Adrenal gland (tissue), 12 donors: Measurements from ENCODE around the gene DAZAP1. TPM values are rescaled to one million over a fixed set of nuclear protein-coding genes. Genes with fewer than 3 reads are reported as not detected.

Experiments
- DNase-seq, 7 donors: peaks; one replicate each; pipeline ENCODE4 v3.0.0-alpha.2; 2019 to 2020
- H3K27ac ChIP-seq, 5 donors: fragments of 200-600 bp; sonication (generic) in 4 of 5; 1 replicate in 3 of 5; 2 replicates in 2 of 5; pipeline versions ENCODE4 v1.5.1 to v1.8.0; 2016 to 2020; ENCODE audit warnings: mild to moderate bottlenecking in 1 of 5
- H3K27me3 ChIP-seq: fragments of 200-600 bp; 2 replicates; pipeline ENCODE4 v1.8.0; 2021
- H3K36me3 ChIP-seq, 2 donors: fragments of 200-600 bp; replicated peaks in 1 of 2; 1 replicate in 1 of 2; 2 replicates in 1 of 2; pipeline versions ENCODE4 v1.5.1 to v1.8.0; 2018 to 2022
- H3K4me1 ChIP-seq, 2 donors: fragments of 200-600 bp; replicated peaks in 1 of 2; 1 replicate in 1 of 2; 2 replicates in 1 of 2; pipeline versions ENCODE4 v1.5.1 to v1.8.0; 2018 to 2021
- H3K4me3 ChIP-seq, 4 donors: fragments of 200-600 bp; sonication (generic) in 3 of 4; one replicate each; pipeline ENCODE4 v1.5.1; 2016 to 2018
- H3K9me3 ChIP-seq, 3 donors: fragments of 200-600 bp; sonication (generic) in 1 of 3; replicated peaks in 1 of 3; 1 replicate in 2 of 3; 2 replicates in 1 of 3; pipeline versions ENCODE4 v1.5.1 to v1.8.0; 2016 to 2021
- CTCF ChIP-seq, 6 experiments: fragments of 450-650 bp in 4 of 6; fragments of 200-600 bp in 2 of 6; sonication (generic) in 1 of 6; IDR thresholded peaks; 1 replicate in 5 of 6; 2 replicates in 1 of 6; pipeline versions ENCODE4 v1.5.1 to v1.8.0; 2016 to 2021; ENCODE audit warnings: antibody characterized with exemption in 6 of 6, mild to moderate bottlenecking in 2 of 6, moderate library complexity in 1 of 6
- POLR2A ChIP-seq, 2 donors: fragments of 450-650 bp; IDR thresholded peaks; one replicate each; pipeline ENCODE4 v1.6.1; 2017; ENCODE audit warnings: antibody characterized with exemption in 2 of 2, mild to moderate bottlenecking in 2 of 2, moderate library complexity in 1 of 2
- WGBS, 4 donors: extraction: QIAGEN DNeasy Blood & Tissue Kit in 2 of 4; methylation state at CpG; one replicate each; pipeline versions ENCODE4 v1.1.5 to v1.1.7; 2013 to 2017; 5-methylcytosine and 5-hydroxymethylcytosine counted together
- intact Hi-C, 2 donors: fragments of 100-400 bp; cut with DNase I; formaldehyde crosslinking; loops; one replicate each; pipeline versions ENCODE4 v1.14.1 to v1.15.0; 2022 to 2023
- polyA plus RNA-seq, 3 donors: library from polyadenylated mRNA; stranded (reverse); fragments of 200-250 nt in 2 of 3; fragments of 350-450 nt in 1 of 3; fragmentation: Illumina TruSeq in 1 of 3; extraction: RNeasy Lipid Tissue Mini Kit (QIAGEN cat#74804) in 1 of 3; gene quantifications; one replicate each; pipeline ENCODE4 v1.2.3, GENCODE V29; 2013 to 2014
- total RNA-seq, 9 donors: library from RNA; depleted of rRNA in 4 of 9; stranded (reverse); fragments of >200 nt in 4 of 9; fragments of 120-200 nt in 1 of 9; fragmentation: NEBNext Ultra II Directional in 1 of 9; extraction: Animal tissue kit (Norgen Biotek cat#: 25700) in 1 of 9; gene quantifications; one replicate each; pipeline versions ENCODE4 v1.1.0 to v1.2.4, GENCODE V29; 2013 to 2023
- donor health status: healthy with polysubstance abuse.
- donor health status: Bipolar disorder and iron deficiency.
- donor health status: DM: yes; HTN: yes; CAD: no.
- donor health status: DM: no; HTN: no; CAD: no.
- donor health status: DM: no; HTN: no; CAD: no.
- donor health status: DM: yes; HTN: yes; CAD: no.

Gene DAZAP1
- total and polyA plus RNA-seq, 12 donors = 11.5 to 117 (median 53.1) TPM

DNA sequence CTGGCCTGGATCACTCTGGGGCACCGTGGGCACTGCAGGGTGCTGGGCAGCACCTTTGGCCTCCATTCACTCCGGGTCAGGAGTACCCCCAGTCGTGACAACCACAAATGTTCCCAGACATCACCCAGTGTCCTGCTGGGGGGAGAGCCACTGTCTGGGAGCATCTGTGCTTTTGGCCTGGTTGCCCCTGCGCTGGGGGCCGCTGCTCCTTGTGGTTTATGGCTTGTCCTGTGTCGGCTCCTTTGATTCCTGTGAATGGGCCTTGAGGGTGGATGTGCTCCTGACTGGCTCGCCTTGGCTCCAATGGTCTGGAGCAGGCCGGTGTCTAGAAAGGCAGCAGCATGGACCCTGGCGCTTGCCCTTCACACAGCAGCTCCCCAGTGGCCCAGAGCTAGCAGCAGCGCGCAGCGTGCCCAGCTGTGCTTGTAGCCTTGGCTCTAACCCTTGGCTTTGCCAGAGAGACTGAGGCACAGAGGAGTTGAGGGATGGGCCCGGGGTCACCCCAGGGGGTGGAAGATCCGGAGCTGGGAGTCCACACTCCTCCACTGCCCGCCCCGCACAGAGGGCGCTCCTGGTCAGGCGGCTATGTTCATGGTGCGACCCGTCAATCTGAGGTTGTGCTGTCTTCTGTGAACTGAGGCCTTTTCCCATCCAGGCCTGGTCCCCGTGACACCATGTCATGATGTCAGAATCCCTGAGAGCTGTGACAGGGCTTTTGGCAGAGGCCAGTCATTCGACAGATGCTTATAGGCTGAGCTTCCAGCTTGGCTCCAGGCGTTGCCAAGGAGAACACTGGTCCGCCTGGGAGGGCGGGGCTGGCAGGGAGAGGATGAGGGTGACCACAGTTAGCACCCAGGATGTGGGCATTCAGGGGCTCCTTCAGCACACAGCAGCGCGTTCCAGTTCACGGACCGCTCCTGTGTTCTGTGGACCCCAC lies 4.1 kb downstream of the DAZAP1 start:
- WGBS, 4 donors = 46 to 51% (median 50%) methylated on average over 10 to 29 of the region's 29 CpGs

DNA sequence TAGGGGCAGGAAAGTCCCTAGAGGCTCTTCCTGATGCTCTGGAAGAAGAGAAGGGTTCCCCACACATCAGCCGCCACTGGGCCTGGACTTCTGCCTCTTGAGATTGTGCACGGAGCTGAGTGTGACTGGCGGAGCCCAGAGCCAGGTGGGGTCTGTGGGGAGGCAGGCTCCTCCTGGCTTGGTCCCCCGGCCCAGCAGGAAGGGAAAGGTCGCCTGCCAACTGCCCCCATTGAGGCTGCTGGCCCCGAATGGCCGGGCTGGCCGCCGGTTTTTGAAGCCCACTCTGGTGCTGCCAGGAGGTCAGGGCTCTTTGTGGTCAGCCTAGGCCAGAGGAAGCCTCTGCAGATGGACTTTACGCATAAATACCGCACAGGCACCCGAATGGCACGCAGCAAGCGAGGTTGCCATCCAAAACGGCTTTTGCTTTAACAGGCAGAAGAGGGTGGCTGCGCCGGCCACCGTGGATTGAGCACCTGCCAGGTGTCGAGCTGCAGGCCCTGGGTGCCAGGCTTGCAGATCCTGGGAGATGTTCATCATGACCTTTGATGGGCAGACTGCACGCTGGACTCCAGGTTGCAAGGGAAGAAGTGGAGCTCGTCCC lies 5.0 kb downstream of the DAZAP1 start:
- intact Hi-C loops = no loop called here
- no peaks in the 10 kb centered on the region for H3K9me3 ChIP-seq
- peak overlapping the region in 4 of 5 donors; percentile 62 to 99 (median 94) for H3K27ac ChIP-seq
- no peaks in the 10 kb centered on the region for H3K27me3 ChIP-seq
- peaks cover 0 to 12% of the 10 kb centered on the region in 2 donors for H3K36me3 ChIP-seq
- WGBS, 4 donors = 72 to 79% (median 76%) methylated on average over 12 to 21 of the region's 21 CpGs
- DNase-seq = no peak
- TF ChIP-seq CTCF (IDR thresholded peaks at IDR 0.05) = no peak
- no peak for TF ChIP-seq POLR2A (IDR thresholded peaks at IDR 0.05)
- H3K4me3 ChIP-seq = no peak overlapping the region
- H3K4me1 ChIP-seq = peaks cover 55 to 69% of the 10 kb centered on the region in 2 donors

More for the DNA sequence above, 4.1 kb downstream of the DAZAP1 start:
- Histone ChIP-seq H3K4me1 (peaks cover 46 to 60% of the 10 kb centered on the region in 2 donors), H3K27me3 (no peaks in the 10 kb centered on the region), H3K4me3 (no peak overlapping the region), H3K27ac (peak overlapping the region; percentile 62 to 99 (median 94)), H3K36me3 (peaks cover 0 to 12% of the 10 kb centered on the region in 2 donors), H3K9me3 (no peaks in the 10 kb centered on the region)
- TF ChIP-seq POLR2A (IDR thresholded peaks at IDR 0.05) = peak; percentile 23 to 37
- no peak for TF ChIP-seq CTCF (IDR thresholded peaks at IDR 0.05)
- intact Hi-C loops = no loop called here
- peak; percentile 67 to 95 (median 82) for DNase-seq

DNA sequence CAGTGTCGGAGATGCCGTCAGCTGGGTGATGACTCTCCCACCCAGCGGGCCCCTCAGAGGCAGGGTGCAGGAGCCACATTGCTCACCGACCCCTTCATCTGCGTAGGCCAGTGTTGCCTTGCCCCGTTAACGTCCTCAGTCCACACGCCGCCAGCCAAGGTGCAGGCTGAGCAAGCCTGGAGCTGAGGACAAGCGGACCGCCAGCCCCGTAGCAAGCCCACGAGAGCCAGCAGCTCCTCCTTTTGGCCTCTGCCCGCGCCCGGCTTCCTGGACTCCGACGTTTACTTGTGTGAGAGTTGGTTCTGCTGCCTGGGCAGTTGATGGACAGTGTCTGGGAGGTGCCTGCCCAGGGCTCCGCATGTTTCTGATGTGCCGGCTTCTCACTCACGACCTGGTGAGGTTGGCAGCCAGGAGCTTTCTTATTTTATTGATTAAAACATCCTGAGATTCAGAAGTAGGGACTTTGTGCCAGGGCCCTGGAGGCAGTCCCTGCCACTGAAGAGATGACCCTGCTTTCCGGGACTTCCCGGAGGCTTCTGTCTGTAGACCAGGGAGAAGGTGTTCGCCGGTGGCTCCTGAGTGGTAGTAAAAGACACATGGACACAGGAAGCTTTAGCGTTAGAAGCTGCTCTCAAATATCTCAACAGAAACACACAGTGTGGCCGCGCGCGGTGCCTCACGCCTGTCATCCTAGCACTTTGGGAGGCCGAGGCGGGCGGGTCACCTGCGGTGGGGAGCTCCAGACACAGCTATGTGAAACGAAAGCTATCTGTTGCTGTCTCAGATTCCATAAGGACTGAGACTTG lies 5.8 kb downstream of the DAZAP1 start:
- intact Hi-C loops = no loop called here
- Histone ChIP-seq H3K36me3 (peaks cover 0 to 12% of the 10 kb centered on the region in 2 donors), H3K27ac (peak overlapping the region in 2 of 5 donors; percentile 94 to 99), H3K4me3 (no peak overlapping the region), H3K4me1 (peaks cover 55 to 77% of the 10 kb centered on the region in 2 donors), H3K9me3 (no peaks in the 10 kb centered on the region), H3K27me3 (no peaks in the 10 kb centered on the region)
- DNase-seq = no peak
- TF ChIP-seq CTCF (IDR thresholded peaks at IDR 0.05) = no peak
- TF ChIP-seq POLR2A (IDR thresholded peaks at IDR 0.05) = no peak
- 70 to 77% (median 75%) methylated on average over 26 to 36 of the region's 36 CpGs for WGBS, 4 donors
